ENCODE results near the gene SLC4A1AP.

Gene SLC4A1AP

GRCh38 chr2:27721884-27722485 lies 58.3 kb downstream of the SLC4A1AP start:
- no peak for DNase-seq

GRCh38 chr2:27723372-27724144 lies 59.9 kb downstream of the SLC4A1AP start:
- no peak for DNase-seq

DNA sequence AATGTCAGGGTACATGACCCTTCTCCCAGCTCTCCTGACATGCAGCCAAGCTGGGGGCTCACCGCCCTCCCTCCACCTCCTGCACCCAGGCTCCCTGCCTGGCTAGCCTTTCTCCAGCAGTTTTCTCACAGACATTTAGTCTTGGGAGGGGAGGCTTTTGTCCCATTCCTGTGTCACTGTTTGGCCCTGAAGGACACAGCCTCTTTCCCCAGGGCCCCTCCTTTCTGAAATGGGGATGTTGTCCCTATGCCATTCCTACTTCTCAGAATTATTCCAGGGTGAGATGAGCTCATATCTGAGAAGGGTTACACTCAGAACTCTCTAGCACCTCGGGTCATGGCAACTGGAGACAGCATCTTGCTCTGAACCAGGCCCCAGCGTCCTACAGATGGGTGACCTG lies 60.5 kb downstream of the SLC4A1AP start:
- DNase-seq = no peak

DNA sequence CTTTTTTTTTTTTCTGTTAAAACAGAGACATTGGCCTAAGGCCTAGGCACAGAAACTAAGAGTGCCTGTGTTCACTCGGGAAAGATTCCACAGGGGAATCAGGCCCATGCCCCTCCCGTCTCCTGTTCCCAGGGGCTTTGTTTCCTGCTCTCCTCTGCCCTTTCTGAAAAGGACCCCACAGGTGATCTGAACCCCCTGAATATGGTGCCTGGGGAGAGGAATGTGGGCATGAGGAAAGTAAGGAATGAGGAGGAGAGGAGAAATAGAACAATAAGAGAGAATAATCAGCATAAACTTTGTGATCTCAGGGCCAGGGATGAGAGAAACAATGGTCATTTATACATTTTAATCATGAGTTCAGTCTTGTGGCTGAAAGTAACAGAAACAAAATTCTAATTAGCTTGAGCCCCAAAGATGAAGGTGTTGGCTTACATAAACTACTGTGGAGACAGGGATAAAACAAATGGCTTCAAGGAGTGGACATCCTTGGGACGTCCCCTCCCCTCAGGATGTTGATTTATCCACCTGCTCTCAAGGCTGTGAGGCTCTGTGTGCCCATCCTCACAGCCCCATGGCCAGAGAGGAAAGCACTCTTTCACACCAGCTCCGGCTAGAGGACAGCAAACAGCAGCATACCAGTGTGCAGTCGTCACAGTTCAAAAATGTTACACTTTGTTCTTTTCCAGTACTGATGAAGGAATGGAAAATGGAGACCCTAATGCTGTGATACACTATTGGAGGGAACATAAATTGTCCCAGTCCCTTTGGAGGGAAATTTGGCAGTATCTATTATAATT lies 61.4 kb downstream of the SLC4A1AP start:
- DNase-seq = no peak

GRCh38 chr2:27727257-27727656 lies 63.6 kb downstream of the SLC4A1AP start:
- no peak for DNase-seq

DNA sequence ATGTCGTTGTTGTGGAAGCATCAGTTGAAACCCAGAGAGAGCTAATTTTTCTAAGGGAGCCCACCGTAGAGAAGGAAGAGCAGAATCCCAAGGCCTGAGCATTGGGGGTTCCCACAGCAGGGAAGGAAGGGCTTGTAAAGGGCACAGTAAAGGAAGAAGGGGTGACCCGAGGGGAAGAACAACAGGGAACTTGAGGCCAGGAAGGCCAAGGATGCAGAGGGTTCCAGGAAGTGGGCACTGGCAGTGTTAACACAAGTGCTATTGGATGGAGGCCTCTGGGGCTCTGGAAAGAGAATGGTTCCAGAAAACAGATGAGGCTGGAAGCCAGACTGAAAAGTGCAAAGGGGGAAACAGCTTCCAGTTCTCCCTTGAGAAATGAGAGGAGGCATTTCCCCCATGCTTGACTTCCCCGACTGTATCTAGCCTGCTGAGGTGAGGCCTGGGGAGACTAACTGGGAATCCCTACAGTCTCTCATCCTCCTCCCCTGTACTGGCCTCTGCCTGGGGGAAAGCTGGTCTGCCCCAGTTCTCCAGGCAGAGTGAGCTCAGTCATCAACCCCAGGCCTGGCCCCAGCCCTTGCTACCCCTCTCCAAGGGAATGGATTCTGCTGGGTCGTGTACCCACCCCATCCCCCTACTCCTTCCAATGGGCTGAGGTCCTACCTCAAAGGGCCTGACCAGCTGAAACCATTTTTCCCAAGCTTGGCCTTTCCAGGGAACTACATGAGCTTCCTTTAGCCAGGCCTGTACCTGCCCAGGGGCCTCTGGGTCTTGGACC lies 64.6 kb downstream of the SLC4A1AP start:
- no peak for DNase-seq

DNA sequence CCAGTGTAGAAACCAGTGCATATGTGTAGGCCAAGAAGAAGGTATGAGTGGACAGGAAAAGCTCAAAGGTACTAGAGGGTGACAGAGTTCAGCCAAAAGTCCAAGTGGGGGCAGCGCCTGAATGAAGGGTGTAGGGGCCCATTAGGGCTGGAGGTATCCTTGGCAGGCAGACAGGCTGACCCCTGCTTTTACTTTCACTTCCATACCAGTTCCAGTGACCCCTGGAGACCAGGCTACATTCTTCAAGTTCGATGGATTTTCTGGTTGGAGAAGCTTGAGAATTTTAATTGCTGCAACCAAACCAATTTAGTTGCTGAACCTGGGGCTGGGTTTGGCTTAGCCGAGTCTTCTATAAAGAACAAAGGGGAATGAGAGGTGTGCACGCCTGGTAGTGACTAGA lies 65.5 kb downstream of the SLC4A1AP start:
- DNase-seq = no peak

- DNase-seq = no peak
These were observed 65.9 kb downstream of the SLC4A1AP start for GRCh38 chr2:27729614-27730013.

DNA sequence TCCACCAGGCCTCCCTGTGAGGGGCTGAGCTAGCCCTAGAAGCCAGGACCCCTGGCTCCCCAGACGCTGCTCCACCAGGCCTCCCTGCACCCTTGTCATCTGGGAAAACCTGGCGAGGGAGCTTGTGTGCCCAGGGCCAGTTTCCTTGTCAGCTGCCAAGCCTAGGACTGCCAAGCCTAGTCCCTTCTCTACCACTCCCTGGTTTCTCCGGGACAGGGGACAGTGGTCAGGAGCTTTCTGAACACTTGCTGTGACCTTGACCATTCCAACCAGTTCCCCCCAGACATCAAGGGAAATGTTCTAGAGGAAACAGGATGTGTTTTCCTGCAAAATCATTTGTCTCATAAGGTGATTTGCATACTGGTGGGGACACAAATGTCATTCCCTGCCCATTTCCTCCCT lies 66.6 kb downstream of the SLC4A1AP start:
- DNase-seq = no peak

DNA sequence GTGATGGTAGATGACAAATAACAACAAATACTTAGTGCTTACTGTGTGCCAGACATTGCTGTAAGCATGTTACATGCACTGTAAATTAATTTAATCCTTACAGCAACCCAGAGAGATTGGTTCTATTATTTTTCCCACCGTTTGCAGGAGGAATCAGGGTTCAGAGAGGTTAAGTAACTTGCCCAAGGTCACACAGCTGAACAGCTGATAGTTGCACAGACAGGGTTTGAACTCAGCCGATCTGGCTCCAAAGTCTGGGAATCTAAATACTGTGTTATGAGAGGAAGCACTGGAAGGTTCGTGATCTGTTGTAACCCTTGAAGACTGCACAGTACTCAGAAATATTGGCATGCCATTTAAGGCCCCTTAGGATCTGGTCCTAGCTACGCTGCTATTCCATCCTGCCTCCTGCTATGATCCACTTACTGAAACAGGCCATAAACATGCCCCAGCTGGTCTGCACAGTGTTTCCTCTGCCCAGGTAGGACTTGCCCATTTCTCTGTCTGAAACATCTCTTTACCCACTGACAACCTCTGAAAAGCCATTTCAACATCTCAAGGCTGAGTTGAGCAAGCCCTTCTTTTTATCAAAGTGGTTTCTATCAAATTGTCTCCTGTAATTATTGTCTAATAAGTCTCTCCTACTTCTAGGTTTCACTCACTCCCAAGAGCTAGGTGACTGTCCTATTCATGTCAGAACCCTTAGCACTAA lies 67.4 kb downstream of the SLC4A1AP start:
- DNase-seq = no peak

DNA sequence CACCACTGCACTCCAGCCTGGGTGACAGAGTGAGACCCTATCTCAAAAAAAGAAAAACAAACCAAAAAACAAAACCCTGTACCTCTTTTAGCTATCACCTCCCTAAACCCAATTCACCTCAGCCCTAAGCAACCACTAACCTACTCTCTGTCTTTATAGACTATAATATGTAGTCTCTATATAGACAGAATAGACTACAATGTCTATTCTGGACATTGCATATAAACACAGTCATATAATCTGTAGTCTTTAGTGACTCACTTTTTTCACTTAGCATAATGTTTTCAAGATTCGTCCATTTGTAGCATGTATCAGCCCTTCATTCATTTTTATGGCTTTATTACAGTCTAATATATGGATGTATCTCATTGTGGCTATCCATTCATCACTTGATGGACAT lies 70.6 kb downstream of the SLC4A1AP start:
- DNase-seq = no peak

GRCh38 chr2:27735263-27735904 lies 71.7 kb downstream of the SLC4A1AP start:
- peak; percentile 32 for DNase-seq

DNA sequence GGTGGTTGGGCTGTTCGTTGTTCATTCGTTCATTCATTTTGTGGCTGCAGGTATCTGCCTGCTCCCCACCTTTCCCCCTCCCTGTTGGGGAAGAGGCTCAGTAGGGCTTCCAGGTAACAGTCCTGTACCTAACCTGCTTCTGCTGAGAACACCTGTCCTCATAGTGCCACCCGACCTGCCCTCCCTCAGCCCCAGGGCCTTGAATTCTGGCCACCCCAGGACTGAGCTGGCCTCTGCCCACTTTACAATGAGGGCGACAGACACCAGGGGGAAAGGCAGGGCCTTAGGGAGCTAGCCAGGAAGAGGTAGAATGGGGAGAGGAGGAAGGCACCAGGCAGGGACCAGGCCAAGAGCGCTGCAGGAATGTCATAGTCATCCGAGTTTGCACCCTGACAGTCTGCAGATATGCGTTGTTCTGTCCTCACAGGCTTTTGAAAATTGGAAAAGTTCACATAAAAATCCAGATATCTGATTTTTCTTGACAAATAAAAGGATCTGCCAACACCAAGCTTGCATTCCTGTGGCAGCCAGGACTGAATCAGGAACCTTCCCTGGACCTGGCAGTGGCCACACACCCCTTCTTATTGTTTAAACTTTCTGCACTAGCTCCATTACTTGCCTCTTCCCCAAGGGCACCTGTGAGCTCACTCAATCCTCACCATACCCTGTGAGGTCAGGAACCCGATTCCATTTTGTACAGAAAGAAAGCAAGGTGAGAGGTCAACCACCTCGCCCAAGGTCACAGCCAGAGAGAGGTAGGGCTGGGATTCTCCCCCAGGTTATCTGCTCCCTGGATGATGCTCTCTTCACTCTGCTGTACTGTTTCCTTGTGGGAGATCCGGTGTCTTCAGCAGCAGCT lies 72.6 kb downstream of the SLC4A1AP start:
- no peak for DNase-seq

- no peak for DNase-seq
These were observed 73.2 kb downstream of the SLC4A1AP start for GRCh38 chr2:27736890-27737204.

DNA sequence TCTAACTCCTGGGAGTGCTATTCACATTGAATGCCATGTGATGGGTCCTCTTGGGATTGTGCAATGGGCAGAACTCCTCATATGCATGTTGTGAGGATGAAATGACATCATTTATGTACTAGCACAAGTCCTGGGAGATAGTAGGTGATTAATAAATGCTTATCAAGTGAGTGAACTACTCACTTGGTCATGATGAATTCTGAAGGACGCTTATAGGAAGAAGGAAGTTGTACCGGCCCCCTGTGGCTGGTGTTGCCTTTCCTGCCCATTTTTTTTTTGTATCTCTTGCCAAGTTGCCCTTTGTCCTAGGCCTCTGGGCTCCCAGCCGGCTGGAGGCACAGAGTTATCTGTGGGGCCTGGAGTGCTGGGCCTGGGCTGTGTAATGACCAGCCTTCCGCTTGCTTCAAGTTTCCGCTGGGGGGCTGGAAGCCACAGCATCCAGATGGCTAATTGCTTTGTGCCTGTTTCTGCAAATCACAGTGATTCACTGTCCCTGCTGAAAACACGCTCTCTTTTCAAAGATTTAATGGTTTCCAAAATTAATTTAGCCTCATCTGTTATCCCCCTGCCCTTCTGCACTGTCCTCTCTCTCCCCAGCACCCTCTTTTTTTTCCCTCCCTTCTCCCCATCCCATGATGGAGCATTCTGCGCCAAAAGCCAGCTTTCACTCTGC lies 74.1 kb downstream of the SLC4A1AP start:
- DNase-seq = no peak

- no peak for DNase-seq
These were observed 74.8 kb downstream of the SLC4A1AP start for GRCh38 chr2:27738349-27739057.

GRCh38 chr2:27739058-27739373 lies 75.3 kb downstream of the SLC4A1AP start:
- DNase-seq = no peak

DNA sequence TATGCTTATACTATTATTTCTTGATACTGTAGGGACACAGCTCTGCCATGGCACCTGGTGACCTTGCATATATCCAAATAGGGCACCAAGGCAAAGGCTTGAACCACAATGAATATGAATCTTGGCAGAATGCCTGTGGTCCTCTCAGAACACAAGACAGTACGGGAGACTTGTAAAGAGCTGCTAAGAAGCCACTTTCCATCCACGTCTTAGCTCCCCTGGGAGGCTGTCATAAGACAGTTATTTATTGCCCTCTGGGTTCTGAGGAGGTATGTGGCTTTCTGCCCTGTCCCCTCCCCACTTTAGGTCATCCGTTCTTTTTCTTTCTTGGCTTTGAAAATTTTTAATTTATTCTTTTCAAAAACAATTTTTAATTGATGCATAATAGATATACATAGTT lies 78.0 kb downstream of the SLC4A1AP start:
- DNase-seq = no peak

DNA sequence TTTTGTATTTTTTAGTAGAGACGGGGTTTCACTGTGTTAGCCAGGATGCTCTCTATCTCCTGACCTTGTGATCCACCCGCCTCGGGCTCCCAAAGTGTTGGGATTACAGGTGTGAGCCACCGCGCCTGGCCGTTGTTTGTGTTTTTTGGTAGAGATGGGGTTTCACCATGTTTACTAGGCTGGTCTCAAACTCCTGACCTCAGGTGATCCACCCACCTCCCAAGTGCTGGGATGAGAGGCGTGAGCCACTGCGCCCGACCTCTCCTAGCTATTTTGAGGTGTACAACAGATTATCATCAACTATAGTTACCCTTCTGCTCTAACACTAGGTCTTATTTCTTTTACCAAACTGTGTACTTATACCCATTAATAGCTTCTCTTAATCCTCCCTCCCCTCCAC lies 78.9 kb downstream of the SLC4A1AP start:
- no peak for DNase-seq
